Measurements from ENCODE around the gene ARHGAP19.

ARHGAP19 gene

GRCh38 chr10:97228130-97228774, 64.2 kb downstream of the ARHGAP19 start:
- DNase-seq = no peak

GRCh38 chr10:97226398-97226797, 66.0 kb downstream of the ARHGAP19 start:
- no peak for DNase-seq

- DNase-seq = no peak
Measured at GRCh38 chr10:97224483-97225435, 67.7 kb downstream of the ARHGAP19 start.

GRCh38 chr10:97222326-97222961, 70.0 kb downstream of the ARHGAP19 start:
- no peak for DNase-seq

GRCh38 chr10:97220355-97220754, 72.1 kb downstream of the ARHGAP19 start:
- DNase-seq = no peak

- DNase-seq = no peak
Measured at GRCh38 chr10:97217299-97217698, 75.1 kb downstream of the ARHGAP19 start.

- DNase-seq = no peak
Measured at GRCh38 chr10:97215619-97216260, 76.7 kb downstream of the ARHGAP19 start.

- no peak for DNase-seq
Measured at GRCh38 chr10:97213431-97213830, 79.0 kb downstream of the ARHGAP19 start.

- DNase-seq = no peak
Measured at GRCh38 chr10:97211229-97211628, 81.2 kb downstream of the ARHGAP19 start.

- DNase-seq = no peak
Measured at GRCh38 chr10:97210543-97210960, 81.9 kb downstream of the ARHGAP19 start.

GRCh38 chr10:97207756-97208346, 84.6 kb downstream of the ARHGAP19 start:
- no peak for DNase-seq

- no peak for DNase-seq
Measured at GRCh38 chr10:97207131-97207530, 85.3 kb downstream of the ARHGAP19 start.

- DNase-seq = no peak
Measured at GRCh38 chr10:97204826-97205679, 87.4 kb downstream of the ARHGAP19 start.

- DNase-seq = no peak
Measured at GRCh38 chr10:97203220-97203619, 89.2 kb downstream of the ARHGAP19 start.

GRCh38 chr10:97200616-97201015, 91.8 kb downstream of the ARHGAP19 start:
- no peak for DNase-seq

- DNase-seq = no peak
Measured at GRCh38 chr10:97199152-97199551, 93.3 kb downstream of the ARHGAP19 start.

GRCh38 chr10:97197030-97197500, 95.4 kb downstream of the ARHGAP19 start:
- DNase-seq = no peak

- DNase-seq = no peak
Measured at GRCh38 chr10:97196223-97197029, 96.0 kb downstream of the ARHGAP19 start.

GRCh38 chr10:97195706-97196222, 96.7 kb downstream of the ARHGAP19 start:
- no peak for DNase-seq

- DNase-seq = no peak
Measured at GRCh38 chr10:97192952-97193435, 99.4 kb downstream of the ARHGAP19 start.

Measured in NCI-H2081 treated with DMSO at 0.1 percent for 48 hours (cell line).